Upper lobe of right lung (tissue), 1 donor: Measurements from ENCODE around the gene NRXN3. TPM values are rescaled to one million over a fixed set of nuclear protein-coding genes. Genes with fewer than 3 reads are reported as not detected.
A peak's percentile ranks its signal among the peaks of the same experiment; 100 is the strongest.

Experiments
- ATAC-seq: fragments of 200-7000 bp; cut with Tn5 transposase; one replicate; pipeline ENCODE4 v1.9.1; 2020; ENCODE audit warnings: mild to moderate bottlenecking, moderate library complexity
- DNase-seq: peaks from one replicate; pipeline ENCODE4 v3.0.0-alpha.2; 2020
- H3K27ac ChIP-seq: fragments of 200-600 bp; one replicate; pipeline ENCODE4 v1.8.0; 2022
- H3K27me3 ChIP-seq: fragments of 200-600 bp; one replicate; pipeline ENCODE4 v1.8.0; 2022; ENCODE audit warnings: mild to moderate bottlenecking
- H3K36me3 ChIP-seq: fragments of 200-600 bp; one replicate; pipeline ENCODE4 v1.8.0; 2022
- H3K4me1 ChIP-seq: fragments of 200-600 bp; one replicate; pipeline ENCODE4 v1.8.0; 2022
- H3K4me3 ChIP-seq: fragments of 200-600 bp; one replicate; pipeline ENCODE4 v1.8.0; 2022; ENCODE audit warnings: mild to moderate bottlenecking
- H3K9me3 ChIP-seq: fragments of 200-600 bp; one replicate; pipeline ENCODE4 v1.8.0; 2022
- CTCF ChIP-seq: fragments of 200-600 bp; IDR thresholded peaks from one replicate; pipeline ENCODE4 v1.8.0; 2022; ENCODE audit warnings: antibody characterized with exemption
- intact Hi-C: fragments of 100-400 bp; cut with DNase I; formaldehyde crosslinking; loops from one replicate; pipeline ENCODE4 v1.11.0; 2022
- total RNA-seq: library from RNA; stranded (reverse); fragmentation: NEBNext Ultra II Directional; extraction: Animal tissue kit (Norgen Biotek cat#: 25700); gene quantifications from one replicate; pipeline ENCODE4 v1.2.1, GENCODE V29; 2021
- donor health status: DM: no; HTN: yes; CAD: no; lungs with severe emphysema.

Gene NRXN3
- total RNA-seq, 1 donor from 2014 or later = 10.0 TPM

DNA sequence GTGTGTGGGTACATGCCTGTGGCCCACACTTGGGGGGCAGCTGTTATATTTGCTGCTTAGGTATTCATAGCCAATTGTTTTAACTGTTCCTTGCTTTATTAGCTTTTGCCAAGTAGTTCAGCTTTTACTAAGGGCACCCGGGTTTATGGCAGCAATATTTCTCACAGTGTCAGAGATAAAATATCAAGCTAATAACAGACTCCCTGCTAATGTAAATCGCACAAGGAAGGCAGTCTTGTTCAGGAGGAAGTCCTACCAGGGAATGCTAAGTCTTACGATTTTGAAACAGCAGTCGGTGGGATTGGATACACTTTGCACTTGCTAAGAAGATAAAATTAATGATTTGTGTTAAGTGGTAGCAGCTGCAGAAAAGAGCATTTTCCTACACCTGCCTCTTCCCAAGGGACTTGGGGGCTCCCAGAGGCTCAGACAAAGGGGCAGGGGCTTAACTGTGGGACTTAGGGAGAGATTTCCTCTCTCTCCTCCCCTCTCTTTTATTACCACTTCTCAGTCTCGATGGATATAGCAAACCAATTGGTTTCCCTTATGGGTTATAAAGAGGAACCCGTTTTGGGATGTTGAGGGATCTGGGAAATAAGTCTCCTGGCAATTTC lies 175.1 kb downstream of the NRXN3 start:
- ATAC-seq (no peak), DNase-seq (no peak)
- TF ChIP-seq CTCF = no peak
- Histone ChIP-seq H3K36me3 (no peaks in the 10 kb centered on the region), H3K27me3 (no peaks in the 10 kb centered on the region), H3K4me1 (no peaks in the 10 kb centered on the region), H3K27ac (no peak overlapping the region), H3K4me3 (no peak overlapping the region), H3K9me3 (no peaks in the 10 kb centered on the region)
- intact Hi-C loops = no loop called here

DNA sequence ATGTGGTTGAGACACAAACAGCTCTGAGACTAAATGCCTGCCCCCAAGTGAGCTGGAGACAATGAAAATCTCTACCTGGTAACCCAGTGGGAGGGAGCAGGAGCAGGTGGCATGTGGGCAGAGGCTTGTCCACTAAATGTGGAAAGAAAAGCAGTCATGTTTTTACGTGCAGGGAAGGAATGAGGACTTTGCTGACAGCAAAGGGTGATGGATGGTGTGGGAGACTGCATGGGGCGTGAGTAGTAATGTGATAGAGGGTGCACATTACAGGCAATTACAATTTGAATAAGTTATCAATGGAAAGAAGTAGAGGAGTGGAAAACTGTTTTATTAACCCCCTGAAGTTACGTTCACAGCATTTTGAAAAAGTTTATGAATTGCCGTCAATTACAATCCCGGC lies 176.6 kb downstream of the NRXN3 start:
- no peak for TF ChIP-seq CTCF

GRCh38 chr14:78355109-78355508 lies 184.9 kb downstream of the NRXN3 start:
- H3K4me1 ChIP-seq = no peaks in the 10 kb centered on the region
- H3K27me3 ChIP-seq = no peaks in the 10 kb centered on the region
- H3K27ac ChIP-seq = no peak overlapping the region
- ATAC-seq = no peak
- H3K4me3 ChIP-seq = no peak overlapping the region
- intact Hi-C loops = no loop called here
- no peak for TF ChIP-seq CTCF
- no peaks in the 10 kb centered on the region for H3K9me3 ChIP-seq
- no peak for DNase-seq
- no peaks in the 10 kb centered on the region for H3K36me3 ChIP-seq

More for the DNA sequence above, 176.6 kb downstream of the NRXN3 start:
- no peak overlapping the region for H3K27ac ChIP-seq
- H3K36me3 ChIP-seq = no peaks in the 10 kb centered on the region
- H3K27me3 ChIP-seq = no peaks in the 10 kb centered on the region
- no peaks in the 10 kb centered on the region for H3K4me1 ChIP-seq
- DNase-seq = no peak
- no peak overlapping the region for H3K4me3 ChIP-seq
- no peaks in the 10 kb centered on the region for H3K9me3 ChIP-seq
- no peak for ATAC-seq
- intact Hi-C loops = no loop called here

DNA sequence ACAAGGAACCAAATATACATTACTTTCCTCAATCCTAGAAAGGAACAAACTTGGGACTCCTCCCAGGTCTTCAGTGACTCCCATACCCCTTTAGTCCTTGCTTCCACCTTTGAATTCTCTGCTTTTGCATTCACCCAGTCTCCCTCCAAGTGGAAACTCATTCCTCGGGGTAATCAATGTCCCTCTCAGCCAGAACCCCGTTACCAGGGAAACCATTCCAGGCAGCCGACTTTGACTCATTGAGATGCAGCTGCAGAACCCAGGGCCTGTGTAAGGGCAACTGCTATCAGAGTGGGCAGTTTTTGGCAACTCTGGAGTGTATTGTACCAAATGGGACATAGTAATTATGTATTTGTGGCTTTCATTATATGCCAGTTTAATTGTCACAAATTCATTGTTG lies 186.2 kb downstream of the NRXN3 start:
- ATAC-seq = no peak
- H3K36me3 ChIP-seq = no peaks in the 10 kb centered on the region
- H3K4me1 ChIP-seq = no peaks in the 10 kb centered on the region
- no peak overlapping the region for H3K27ac ChIP-seq
- no peak for DNase-seq
- H3K27me3 ChIP-seq = no peaks in the 10 kb centered on the region
- no peaks in the 10 kb centered on the region for H3K9me3 ChIP-seq
- no peak overlapping the region for H3K4me3 ChIP-seq
- TF ChIP-seq CTCF = no peak
- intact Hi-C loops = no loop called here

GRCh38 chr14:78358591-78358990 lies 188.4 kb downstream of the NRXN3 start:
- no peaks in the 10 kb centered on the region for H3K27me3 ChIP-seq
- no peak overlapping the region for H3K4me3 ChIP-seq
- no peaks in the 10 kb centered on the region for H3K36me3 ChIP-seq
- no peak for TF ChIP-seq CTCF
- H3K9me3 ChIP-seq = no peaks in the 10 kb centered on the region
- no peak for ATAC-seq
- no peak overlapping the region for H3K27ac ChIP-seq
- H3K4me1 ChIP-seq = no peaks in the 10 kb centered on the region
- intact Hi-C loops = no loop called here
- no peak for DNase-seq

DNA sequence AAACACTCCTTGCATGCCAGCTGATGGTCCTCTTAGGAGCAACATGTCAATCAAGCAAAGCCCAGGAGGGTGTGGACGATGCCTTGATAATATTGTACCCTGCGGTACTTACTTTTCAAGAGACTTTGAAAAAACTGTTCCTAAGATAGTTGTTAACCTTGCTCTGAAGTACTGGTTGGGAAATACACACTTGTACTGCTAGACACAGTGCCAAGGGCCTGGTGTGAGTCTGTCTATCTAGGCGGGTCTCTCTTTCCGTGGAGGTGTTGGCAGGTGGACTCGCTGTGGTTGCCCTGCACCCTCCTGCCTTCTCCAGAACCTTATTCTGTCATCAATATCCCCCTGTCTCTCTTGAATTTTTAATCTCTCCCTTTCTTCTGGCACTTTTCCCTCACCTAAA lies 189.4 kb downstream of the NRXN3 start:
- no peaks in the 10 kb centered on the region for H3K36me3 ChIP-seq
- no peaks in the 10 kb centered on the region for H3K27me3 ChIP-seq
- DNase-seq (no peak), ATAC-seq (peak; percentile 77)
- no peaks in the 10 kb centered on the region for H3K9me3 ChIP-seq
- no peaks in the 10 kb centered on the region for H3K4me1 ChIP-seq
- intact Hi-C loops = no loop called here
- no peak overlapping the region for H3K27ac ChIP-seq
- no peak for TF ChIP-seq CTCF
- H3K4me3 ChIP-seq = no peak overlapping the region
